SK-N-SH treated with all-trans-retinoic acid at 6 μM for 48 hours (cell line): ENCODE results near the gene SRF.

Experiments
- ATAC-seq: fragments of 200-7000 bp; cut with Tn5 transposase; 3 replicates; pipeline ENCODE4 v1.9.1; 2020; ENCODE audit warnings: mild to moderate bottlenecking, moderate library complexity
- BACH2 ChIP-seq: fragments of 250-450 bp; sonication (Bioruptor Pico); IDR thresholded peaks from 2 replicates; pipeline ENCODE4 v1.9.0; 2021; ENCODE audit warnings: mild to moderate bottlenecking, borderline replicate concordance
- CSDC2 ChIP-seq: fragments of 250-450 bp; sonication (Bioruptor Pico); IDR thresholded peaks from 2 replicates; pipeline ENCODE4 v1.5.0; 2020; ENCODE audit warnings: mild to moderate bottlenecking, moderate library complexity
- ESRRG ChIP-seq: fragments of 250-450 bp; sonication (Bioruptor Pico); IDR thresholded peaks from 2 replicates; pipeline ENCODE4 v1.6.1; 2021; ENCODE audit warnings: mild to moderate bottlenecking
- GLIS3 ChIP-seq: fragments of 250-450 bp; sonication (Bioruptor Pico); IDR thresholded peaks from 2 replicates; pipeline ENCODE4 v1.5.0; 2020; ENCODE audit warnings: mild to moderate bottlenecking, moderate library complexity
- ISL1 ChIP-seq: fragments of 250-450 bp; sonication (Bioruptor Pico); IDR thresholded peaks from 2 replicates; pipeline ENCODE4 v2.1.2; 2022; ENCODE audit warnings: mild to moderate bottlenecking, moderate library complexity
- OSR1 ChIP-seq: fragments of 250-450 bp; sonication (Bioruptor Pico); IDR thresholded peaks from 2 replicates; pipeline ENCODE4 v1.8.0; 2022; ENCODE audit warnings: moderate library complexity, mild to moderate bottlenecking, inconsistent platforms
- PPARA ChIP-seq: fragments of 250-450 bp; sonication (Bioruptor Pico); IDR thresholded peaks from 2 replicates; pipeline ENCODE4 v1.5.0; 2020; ENCODE audit warnings: mild to moderate bottlenecking, borderline replicate concordance
- RARB ChIP-seq: fragments of 250-450 bp; sonication (Bioruptor Pico); IDR thresholded peaks from 2 replicates; pipeline ENCODE4 v1.8.0; 2021; ENCODE audit warnings: mild to moderate bottlenecking, moderate library complexity
- TCF4 ChIP-seq: fragments of 250-450 bp; sonication (Bioruptor Pico); IDR thresholded peaks from 2 replicates; pipeline ENCODE4 v1.8.0; 2021; ENCODE audit warnings: mild to moderate bottlenecking, moderate library complexity, borderline replicate concordance
- TOX ChIP-seq: fragments of 250-450 bp; sonication (Bioruptor Pico); IDR thresholded peaks from 2 replicates; pipeline ENCODE4 v1.8.0; 2021; ENCODE audit warnings: mild to moderate bottlenecking, moderate library complexity, borderline replicate concordance
- ZC3H10 ChIP-seq: fragments of 250-450 bp; sonication (Bioruptor Pico); IDR thresholded peaks from 2 replicates; pipeline ENCODE4 v1.5.1; 2021; ENCODE audit warnings: mild to moderate bottlenecking, moderate library complexity
- ZFP30 ChIP-seq: fragments of 450-650 bp; formaldehyde crosslinking; IDR thresholded peaks from 2 replicates; pipeline ENCODE4 v1.5.0; 2022; ENCODE audit warnings: mild to moderate bottlenecking, moderate library complexity
- ZNF565 ChIP-seq: fragments of 450-650 bp; formaldehyde crosslinking; conservative IDR thresholded peaks from 2 replicates; pipeline ENCODE4 v1.5.0; 2020; ENCODE audit warnings: low read depth, mild to moderate bottlenecking, moderate library complexity
- ZNF70 ChIP-seq: fragments of 450-650 bp; formaldehyde crosslinking; IDR thresholded peaks from 2 replicates; pipeline ENCODE4 v1.5.0; 2020; ENCODE audit warnings: mild to moderate bottlenecking, moderate library complexity
- ZNF8 ChIP-seq: fragments of 450-650 bp; formaldehyde crosslinking; IDR thresholded peaks from 2 replicates; pipeline ENCODE4 v1.5.0; 2020; ENCODE audit warnings: mild to moderate bottlenecking, moderate library complexity
- TF ChIP-seq, protein P1 (sequence below): fragments of 250-450 bp; sonication (Bioruptor Pico); IDR thresholded peaks from 2 replicates; pipeline ENCODE4 v1.8.0; 2020; ENCODE audit warnings: mild to moderate bottlenecking, moderate library complexity, borderline replicate concordance
- TF ChIP-seq, protein P2 (sequence below): fragments of 250-450 bp; sonication (Bioruptor Pico); IDR thresholded peaks from 2 replicates; pipeline ENCODE4 v1.5.1; 2020; ENCODE audit warnings: low read depth, mild to moderate bottlenecking, moderate library complexity
- TF ChIP-seq, protein P3 (sequence below): fragments of 250-450 bp; sonication (Bioruptor Pico); IDR thresholded peaks from 2 replicates; pipeline ENCODE4 v1.5.0; 2020; ENCODE audit warnings: mild to moderate bottlenecking, moderate library complexity
- TF ChIP-seq, protein P4 (sequence below): fragments of 250-450 bp; sonication (Bioruptor Pico); IDR thresholded peaks from 2 replicates; pipeline ENCODE4 v1.5.1; 2021; ENCODE audit warnings: mild to moderate bottlenecking, moderate library complexity
- TF ChIP-seq, protein P5 (sequence below): fragments of 250-450 bp; sonication (Bioruptor Pico); IDR thresholded peaks from 2 replicates; pipeline ENCODE4 v1.8.0; 2021; ENCODE audit warnings: low read depth, mild to moderate bottlenecking, moderate library complexity, borderline replicate concordance

Gene SRF

DNA sequence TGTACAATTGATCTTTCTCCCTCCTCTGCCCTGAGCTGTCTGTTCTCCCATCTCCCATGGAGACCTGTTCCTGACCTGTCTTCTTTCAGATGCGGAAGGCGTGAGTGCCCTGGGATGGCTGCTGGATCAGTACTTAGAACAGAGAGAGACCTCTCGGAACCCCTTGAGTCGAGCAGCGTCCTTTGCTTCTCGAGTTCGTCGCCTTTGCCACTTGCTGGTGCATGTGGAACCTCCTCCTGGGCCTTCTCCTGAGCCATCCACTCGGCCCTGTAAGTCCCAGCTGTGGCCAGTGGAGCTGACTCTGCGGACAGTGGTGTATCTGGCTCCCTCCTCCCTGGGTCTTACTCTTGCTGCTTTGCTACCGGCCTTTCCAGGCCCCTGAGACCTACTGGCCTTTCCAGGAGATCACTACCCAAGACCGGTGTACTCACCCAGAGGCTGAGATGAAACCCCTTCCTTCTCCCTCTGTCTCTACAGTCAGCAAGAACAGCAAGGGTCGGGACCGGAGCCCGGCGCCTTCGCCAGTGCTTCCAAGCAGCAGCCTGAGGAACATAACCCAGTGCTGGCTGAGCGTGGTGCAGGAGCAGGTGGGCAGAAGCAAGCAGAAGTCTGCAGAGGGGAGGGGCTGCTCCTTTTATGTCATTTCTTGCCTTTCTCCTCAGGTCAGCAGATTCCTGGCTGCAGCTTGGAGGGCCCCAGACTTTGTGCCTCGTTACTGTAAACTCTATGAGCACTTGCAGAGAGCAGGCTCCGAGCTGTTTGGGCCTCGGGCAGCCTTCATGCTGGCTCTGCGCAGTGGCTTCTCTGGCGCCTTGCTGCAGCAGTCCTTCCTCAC, 33.4 kb downstream of the SRF start:
- TF ChIP-seq, protein P1, sequence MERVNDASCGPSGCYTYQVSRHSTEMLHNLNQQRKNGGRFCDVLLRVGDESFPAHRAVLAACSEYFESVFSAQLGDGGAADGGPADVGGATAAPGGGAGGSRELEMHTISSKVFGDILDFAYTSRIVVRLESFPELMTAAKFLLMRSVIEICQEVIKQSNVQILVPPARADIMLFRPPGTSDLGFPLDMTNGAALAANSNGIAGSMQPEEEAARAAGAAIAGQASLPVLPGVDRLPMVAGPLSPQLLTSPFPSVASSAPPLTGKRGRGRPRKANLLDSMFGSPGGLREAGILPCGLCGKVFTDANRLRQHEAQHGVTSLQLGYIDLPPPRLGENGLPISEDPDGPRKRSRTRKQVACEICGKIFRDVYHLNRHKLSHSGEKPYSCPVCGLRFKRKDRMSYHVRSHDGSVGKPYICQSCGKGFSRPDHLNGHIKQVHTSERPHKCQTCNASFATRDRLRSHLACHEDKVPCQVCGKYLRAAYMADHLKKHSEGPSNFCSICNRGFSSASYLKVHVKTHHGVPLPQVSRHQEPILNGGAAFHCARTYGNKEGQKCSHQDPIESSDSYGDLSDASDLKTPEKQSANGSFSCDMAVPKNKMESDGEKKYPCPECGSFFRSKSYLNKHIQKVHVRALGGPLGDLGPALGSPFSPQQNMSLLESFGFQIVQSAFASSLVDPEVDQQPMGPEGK (CRISPR knock-in tag): no peak
- TF ChIP-seq CSDC2 (CRISPR knock-in tag) (no peak), ISL1 (CRISPR knock-in tag) (no peak), ESRRG (no peak), BACH2 (no peak), PPARA (CRISPR knock-in tag) (no peak), ZNF70 (CRISPR knock-in tag) (no peak), TOX (no peak), ZC3H10 (CRISPR knock-in tag) (no peak), TCF4 (CRISPR knock-in tag) (no peak), ZFP30 (CRISPR knock-in tag) (no peak), ZNF8 (CRISPR knock-in tag) (no peak)
- TF ChIP-seq, protein P2, sequence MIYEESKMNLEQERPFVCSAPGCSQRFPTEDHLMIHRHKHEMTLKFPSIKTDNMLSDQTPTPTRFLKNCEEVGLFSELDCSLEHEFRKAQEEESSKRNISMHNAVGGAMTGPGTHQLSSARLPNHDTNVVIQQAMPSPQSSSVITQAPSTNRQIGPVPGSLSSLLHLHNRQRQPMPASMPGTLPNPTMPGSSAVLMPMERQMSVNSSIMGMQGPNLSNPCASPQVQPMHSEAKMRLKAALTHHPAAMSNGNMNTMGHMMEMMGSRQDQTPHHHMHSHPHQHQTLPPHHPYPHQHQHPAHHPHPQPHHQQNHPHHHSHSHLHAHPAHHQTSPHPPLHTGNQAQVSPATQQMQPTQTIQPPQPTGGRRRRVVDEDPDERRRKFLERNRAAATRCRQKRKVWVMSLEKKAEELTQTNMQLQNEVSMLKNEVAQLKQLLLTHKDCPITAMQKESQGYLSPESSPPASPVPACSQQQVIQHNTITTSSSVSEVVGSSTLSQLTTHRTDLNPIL (CRISPR knock-in tag): no peak
- TF ChIP-seq, protein P3, sequence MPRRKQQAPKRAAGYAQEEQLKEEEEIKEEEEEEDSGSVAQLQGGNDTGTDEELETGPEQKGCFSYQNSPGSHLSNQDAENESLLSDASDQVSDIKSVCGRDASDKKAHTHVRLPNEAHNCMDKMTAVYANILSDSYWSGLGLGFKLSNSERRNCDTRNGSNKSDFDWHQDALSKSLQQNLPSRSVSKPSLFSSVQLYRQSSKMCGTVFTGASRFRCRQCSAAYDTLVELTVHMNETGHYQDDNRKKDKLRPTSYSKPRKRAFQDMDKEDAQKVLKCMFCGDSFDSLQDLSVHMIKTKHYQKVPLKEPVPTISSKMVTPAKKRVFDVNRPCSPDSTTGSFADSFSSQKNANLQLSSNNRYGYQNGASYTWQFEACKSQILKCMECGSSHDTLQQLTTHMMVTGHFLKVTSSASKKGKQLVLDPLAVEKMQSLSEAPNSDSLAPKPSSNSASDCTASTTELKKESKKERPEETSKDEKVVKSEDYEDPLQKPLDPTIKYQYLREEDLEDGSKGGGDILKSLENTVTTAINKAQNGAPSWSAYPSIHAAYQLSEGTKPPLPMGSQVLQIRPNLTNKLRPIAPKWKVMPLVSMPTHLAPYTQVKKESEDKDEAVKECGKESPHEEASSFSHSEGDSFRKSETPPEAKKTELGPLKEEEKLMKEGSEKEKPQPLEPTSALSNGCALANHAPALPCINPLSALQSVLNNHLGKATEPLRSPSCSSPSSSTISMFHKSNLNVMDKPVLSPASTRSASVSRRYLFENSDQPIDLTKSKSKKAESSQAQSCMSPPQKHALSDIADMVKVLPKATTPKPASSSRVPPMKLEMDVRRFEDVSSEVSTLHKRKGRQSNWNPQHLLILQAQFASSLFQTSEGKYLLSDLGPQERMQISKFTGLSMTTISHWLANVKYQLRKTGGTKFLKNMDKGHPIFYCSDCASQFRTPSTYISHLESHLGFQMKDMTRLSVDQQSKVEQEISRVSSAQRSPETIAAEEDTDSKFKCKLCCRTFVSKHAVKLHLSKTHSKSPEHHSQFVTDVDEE: no peak
- TF ChIP-seq, protein P4, sequence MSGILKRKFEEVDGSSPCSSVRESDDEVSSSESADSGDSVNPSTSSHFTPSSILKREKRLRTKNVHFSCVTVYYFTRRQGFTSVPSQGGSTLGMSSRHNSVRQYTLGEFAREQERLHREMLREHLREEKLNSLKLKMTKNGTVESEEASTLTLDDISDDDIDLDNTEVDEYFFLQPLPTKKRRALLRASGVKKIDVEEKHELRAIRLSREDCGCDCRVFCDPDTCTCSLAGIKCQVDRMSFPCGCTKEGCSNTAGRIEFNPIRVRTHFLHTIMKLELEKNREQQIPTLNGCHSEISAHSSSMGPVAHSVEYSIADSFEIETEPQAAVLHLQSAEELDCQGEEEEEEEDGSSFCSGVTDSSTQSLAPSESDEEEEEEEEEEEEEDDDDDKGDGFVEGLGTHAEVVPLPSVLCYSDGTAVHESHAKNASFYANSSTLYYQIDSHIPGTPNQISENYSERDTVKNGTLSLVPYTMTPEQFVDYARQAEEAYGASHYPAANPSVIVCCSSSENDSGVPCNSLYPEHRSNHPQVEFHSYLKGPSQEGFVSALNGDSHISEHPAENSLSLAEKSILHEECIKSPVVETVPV (CRISPR knock-in tag): no peak
- TF ChIP-seq, protein P5, sequence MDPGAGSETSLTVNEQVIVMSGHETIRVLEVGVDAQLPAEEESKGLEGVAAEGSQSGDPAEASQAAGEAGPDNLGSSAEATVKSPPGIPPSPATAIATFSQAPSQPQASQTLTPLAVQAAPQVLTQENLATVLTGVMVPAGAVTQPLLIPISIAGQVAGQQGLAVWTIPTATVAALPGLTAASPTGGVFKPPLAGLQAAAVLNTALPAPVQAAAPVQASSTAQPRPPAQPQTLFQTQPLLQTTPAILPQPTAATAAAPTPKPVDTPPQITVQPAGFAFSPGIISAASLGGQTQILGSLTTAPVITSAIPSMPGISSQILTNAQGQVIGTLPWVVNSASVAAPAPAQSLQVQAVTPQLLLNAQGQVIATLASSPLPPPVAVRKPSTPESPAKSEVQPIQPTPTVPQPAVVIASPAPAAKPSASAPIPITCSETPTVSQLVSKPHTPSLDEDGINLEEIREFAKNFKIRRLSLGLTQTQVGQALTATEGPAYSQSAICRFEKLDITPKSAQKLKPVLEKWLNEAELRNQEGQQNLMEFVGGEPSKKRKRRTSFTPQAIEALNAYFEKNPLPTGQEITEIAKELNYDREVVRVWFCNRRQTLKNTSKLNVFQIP: no peak
- TF ChIP-seq, all 23 proteins: peak for 0
- ATAC-seq: no peak

DNA sequence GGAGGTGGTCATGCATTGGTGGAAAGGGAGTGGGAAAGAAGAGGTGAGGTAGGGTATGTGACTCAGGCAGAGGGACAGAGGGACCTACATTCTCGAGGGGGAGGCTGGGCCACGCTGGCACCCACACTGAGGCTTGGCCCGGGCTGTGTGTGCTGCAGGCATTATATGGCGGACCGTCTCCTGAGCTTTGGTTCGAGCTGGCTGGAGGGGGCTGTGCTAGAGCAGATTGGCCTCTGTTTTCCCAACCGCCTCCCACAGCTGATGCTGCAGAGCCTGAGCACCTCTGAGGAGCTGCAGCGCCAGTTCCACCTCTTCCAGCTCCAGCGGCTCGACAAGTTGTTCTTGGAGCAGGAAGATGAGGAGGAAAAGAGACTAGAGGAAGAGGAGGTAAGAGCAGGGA, 34.8 kb downstream of the SRF start:
- ATAC-seq: no peak
- TF ChIP-seq RARB (CRISPR knock-in tag) (no peak), OSR1 (no peak), ZNF8 (CRISPR knock-in tag) (no peak), ZNF565 (CRISPR knock-in tag) (no peak), PPARA (CRISPR knock-in tag) (no peak), CSDC2 (CRISPR knock-in tag) (no peak), ZFP30 (CRISPR knock-in tag) (no peak), GLIS3 (CRISPR knock-in tag) (no peak), BACH2 (no peak)
- TF ChIP-seq, protein P2 (CRISPR knock-in tag): no peak
- TF ChIP-seq, protein P5: no peak
- TF ChIP-seq, protein P1 (CRISPR knock-in tag): no peak
- TF ChIP-seq, protein P3: no peak
- TF ChIP-seq, all 23 proteins: peak for 0
